Stimulated activated CD8-positive, alpha-beta memory T cell treated with anti-CD3 and anti-CD28 coated beads, Interleukin-7, amount 100 ng/mL, for 48 hours (primary cell): ENCODE data around the gene KAZN.

Experiments
- DNase-seq, 2 donors: peaks; one replicate each; pipeline ENCODE4 v3.0.0-alpha.2; 2020; ENCODE audit warnings: low read depth in 1 of 2; ENCODE audit errors: extremely low read depth in 1 of 2

KAZN gene

DNA sequence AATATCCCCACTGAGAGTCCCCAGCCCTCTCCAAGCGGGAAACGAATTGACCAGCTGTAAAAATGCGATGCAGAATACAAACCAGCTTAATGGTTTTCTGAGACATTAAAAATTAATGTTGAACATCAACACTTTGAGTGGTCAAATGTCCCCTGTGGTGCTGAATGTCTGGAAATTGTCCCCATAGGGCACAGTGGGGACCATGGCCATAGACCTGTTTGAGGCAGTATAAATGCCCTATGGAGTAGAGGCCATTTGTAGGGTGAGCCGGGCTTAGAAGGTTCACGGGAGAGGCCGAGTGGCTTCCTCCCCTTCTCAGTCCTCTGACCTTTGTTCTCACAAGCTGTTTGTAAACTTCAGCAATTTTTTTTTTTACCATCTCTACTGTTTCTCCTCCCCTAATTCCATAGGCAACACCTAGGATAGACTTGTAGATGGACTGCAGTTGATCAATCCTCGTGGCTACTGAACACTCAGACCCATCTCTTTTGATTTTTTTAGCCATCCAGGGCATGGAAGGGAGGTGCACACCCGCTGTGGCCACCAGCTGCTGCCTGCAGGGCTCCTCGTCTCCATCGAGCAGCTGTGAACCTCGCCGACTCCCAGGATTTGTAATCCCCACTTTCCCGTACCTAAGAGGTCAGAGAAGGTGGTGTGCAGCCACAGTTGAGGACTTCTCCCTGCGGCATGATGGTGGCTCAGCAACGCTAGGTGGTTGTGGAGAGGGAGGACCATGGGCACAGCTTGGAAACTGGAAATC is 41.0 kb downstream of the KAZN start:
- DNase-seq, result no peak

- no peak for DNase-seq
Measured at GRCh38 chr1:14642712-14643111, 44.2 kb downstream of the KAZN start.

DNA sequence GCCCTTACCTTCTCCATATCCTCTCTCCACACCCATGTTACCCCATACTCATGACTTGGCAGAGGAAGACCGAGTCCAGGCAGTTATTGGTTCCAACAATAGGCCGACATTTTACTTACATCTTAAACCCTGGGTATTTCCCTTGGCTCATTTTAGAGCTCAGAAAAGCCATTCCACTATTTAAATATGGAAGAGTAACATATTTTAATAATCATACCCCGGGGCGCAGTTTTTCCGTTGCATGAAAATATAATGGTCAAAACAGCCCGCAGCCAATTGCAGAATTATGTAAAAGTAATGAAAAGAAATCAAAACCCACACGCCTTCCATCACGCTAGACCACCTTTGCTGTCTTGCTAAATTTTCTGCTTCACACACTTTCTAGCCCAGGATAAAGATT is 48.5 kb downstream of the KAZN start:
- DNase-seq, result no peak

DNA sequence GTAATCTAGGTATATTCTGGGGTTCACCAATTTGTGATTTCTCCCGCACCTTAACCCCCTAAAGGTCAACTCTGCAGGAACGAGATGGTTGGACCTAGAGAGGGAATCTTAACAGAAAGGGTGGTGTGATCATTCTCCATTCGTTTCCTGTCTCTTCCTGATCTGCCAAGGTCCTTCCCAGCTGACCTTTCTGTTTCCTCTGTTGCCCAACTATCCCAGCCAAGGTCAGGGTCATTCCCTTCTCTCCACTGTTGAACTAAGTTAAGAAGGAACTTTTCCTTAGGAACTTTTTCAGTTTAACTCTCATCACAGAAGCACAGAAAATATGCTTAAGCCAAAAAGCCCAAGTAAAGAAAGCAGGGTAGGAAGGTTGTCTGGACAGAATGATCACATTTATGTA is 49.3 kb downstream of the KAZN start:
- DNase-seq, result no peak

DNA sequence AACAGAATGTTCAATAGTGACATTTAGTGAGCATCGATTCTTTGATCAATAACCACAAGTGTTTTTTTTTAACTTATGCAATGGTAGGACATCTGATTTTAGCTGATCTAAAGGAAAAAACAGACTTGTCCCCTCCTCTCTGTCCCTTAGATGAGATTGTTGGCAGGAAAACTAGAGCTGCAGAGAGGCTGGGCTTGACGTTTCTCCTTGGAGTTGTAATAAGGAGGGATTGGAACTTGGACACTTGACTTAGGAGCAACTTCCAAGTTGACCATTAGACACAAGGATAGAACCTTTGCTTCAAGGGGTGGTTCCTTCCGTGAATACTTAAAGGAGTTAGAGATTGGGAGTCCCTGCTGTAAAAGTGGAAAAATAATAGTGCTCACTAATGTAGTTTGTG is 49.9 kb downstream of the KAZN start:
- no peak for DNase-seq

- no peak for DNase-seq
Measured at GRCh38 chr1:14648896-14649855, 50.7 kb downstream of the KAZN start.

GRCh38 chr1:14649976-14650375 is 51.5 kb downstream of the KAZN start:
- DNase-seq, result no peak

DNA sequence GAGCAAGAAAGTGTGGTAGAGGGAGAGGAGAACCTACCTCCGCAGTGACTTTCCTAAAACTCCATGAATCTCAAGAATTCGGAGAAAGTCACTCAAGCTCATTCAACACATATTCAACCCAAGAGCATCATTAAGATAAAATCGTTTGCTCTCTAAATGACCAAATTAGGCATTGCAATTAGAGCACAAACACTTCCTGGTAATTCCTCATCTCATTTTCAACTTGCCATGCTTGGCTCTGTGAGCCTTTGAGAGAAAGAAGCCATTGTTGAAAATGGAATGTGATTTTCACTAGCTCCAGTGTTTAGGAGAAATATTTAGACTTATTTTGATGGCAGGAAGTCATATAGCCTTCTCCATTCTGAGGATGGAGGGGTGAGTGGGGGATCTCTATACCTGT is 52.5 kb downstream of the KAZN start:
- DNase-seq, result no peak

- no peak for DNase-seq
Measured at GRCh38 chr1:14652840-14653239, 54.4 kb downstream of the KAZN start.

GRCh38 chr1:14653461-14653960 is 55.0 kb downstream of the KAZN start:
- no peak for DNase-seq

DNA sequence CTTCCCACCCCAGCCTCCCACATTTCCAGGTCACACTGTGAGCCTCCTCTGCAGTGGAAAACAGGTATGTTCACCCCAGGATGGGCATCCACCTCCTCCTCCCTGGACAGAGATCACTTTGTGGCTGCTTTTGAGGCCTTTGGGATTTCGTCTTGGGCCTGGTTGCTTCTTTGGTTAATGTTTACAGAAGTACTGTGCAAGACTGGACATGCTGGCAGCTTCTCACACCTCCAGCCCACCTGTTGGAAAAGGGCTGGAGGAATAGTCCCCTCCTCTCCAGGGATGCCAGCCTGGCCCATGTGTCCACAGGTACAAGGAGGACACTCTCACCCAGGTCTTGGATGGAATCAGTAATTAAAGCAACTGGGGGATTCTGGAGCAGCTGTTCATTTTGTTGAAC is 56.1 kb downstream of the KAZN start:
- no peak for DNase-seq

DNA sequence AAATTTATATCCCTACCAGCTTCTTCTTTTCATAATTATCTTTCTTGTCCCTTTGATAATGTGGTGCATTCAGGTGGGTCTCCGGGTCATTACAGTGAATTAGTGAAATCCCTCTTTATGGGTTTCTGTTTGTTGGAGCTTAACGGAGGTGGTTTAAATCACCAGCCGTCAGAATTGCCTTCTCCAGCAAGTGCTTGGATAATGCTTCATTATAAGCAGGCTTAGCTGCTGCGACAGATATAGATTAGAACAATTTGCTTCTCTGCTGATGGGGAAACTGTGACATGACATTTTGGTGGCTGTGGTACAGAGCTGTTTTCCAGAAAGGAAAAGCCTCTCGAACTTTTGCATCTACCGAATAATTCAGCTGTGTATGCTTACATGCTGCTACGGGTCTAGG is 56.9 kb downstream of the KAZN start:
- DNase-seq, result no peak

DNA sequence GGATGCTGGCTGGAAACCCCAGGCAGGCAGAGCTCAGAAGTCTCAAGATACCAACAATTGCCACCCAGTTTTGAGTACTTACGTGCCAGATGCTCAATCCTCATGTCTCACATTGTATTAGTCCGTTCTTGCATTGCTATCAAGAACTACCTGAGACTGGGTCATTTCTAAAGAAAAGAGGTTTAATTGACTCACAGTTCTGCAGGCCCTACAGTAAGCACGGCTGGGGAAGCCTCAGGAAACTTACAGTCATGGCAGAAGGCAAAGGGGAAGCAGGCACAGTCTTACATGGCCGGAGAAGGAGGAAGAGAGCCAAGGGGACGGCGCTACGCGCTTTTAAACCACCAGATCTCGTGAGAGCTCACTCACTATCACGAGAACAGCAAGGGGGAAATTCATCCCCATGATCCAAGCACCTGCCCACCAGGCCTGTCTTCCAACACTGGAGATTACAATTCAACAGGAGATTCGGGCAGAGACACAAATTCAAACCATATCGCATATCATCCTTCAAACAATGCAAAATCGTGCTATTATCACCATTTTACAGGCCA is 58.0 kb downstream of the KAZN start:
- DNase-seq, result no peak

- no peak for DNase-seq
Measured at GRCh38 chr1:14658642-14659041, 60.2 kb downstream of the KAZN start.

DNA sequence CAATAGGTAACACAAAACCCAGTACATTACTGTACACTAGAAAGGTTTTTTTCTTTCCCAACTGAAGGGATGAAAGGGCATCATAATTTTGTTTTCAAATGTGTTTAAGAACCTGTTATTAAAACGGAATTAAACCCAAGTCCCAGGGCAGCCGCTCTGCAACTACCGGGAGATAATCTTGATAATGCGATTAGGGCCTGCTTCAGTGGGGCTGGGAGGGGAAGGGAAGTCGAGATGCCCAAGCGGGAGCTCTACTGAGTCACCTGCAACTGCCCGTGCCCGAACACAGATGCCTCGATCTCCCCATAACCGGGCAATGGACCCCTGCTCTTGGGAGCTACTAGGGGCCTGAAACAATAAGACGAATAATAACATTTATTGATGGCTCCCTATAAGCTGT is 61.4 kb downstream of the KAZN start:
- DNase-seq, result no peak

DNA sequence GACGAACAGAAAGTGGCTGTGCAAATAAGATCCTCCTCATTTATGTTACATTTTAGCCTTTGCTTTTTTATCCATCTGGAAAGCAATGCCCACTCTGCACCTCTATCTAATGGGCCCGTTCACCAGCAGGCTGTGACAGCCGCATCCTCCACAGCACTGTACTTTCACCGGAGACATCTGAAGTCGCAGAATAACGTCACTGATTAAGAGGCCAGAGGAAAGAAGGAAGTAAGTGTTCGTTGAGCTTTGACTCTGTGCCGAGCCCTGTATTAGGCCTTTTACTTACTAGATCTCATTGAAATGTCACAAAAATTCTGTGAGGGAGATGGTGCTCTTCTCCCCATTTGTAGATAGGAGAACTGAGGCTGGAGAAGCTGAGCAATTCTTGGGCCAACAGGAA is 62.3 kb downstream of the KAZN start:
- no peak for DNase-seq

DNA sequence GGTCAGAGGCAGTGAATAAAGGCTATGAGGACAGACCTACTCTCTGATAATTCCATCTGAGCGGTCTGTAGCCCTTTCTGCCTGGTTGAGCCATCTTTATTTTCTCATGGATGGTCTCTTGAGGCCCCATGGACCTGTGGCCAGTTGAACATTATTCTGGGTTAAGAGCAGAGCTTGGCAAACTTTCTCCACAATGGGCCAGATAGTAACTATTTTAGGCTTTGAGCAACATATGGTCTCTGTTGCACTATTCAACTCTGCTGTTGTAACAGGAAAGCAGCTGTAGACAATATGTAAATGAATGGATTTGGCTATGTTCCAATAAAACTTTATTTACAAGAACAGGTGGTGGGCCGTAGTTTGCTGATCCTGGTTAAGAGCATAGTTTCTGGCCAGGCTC is 62.7 kb downstream of the KAZN start:
- no peak for DNase-seq

DNA sequence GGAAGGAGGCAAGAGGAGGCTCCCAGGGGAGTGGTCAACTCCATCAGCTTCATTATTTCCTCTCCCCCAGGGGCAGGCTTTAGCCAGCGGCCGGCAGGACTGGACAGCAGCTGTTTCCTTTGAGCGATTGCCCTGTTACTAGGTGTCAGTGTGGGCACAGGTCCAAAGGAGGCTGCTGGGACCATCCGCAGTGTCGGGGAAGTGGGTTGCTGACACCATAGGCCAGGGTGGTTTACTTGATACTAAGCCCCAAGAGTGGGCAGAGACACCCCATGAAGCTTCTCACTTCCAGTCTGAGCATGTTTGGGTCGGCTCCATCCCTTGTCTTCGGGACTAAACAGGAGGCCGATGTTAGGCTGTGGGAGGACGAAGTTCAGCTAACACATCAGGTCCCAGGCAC is 63.6 kb downstream of the KAZN start:
- no peak for DNase-seq

- no peak for DNase-seq
Measured at GRCh38 chr1:14663773-14664172, 65.3 kb downstream of the KAZN start.

DNA sequence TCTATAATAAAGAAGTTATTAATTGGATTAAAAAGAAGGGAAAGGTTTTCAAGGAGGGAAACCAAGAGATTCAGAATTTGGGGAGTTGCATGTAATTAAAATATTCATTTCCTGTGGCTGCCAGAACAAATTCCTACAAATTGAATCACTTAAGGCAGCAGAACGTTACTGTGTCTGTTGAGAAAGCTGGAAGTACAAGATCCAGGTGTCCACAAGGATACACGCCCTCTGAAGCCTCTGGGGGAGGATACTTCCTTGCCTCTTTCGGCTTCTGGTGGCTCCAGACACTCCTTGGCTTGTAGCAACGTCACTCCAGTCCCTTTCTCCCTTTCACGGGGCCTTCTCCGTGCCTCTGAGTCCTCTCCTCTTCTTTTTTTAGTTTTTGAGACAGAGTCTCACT is 67.9 kb downstream of the KAZN start:
- DNase-seq, result no peak

DNA sequence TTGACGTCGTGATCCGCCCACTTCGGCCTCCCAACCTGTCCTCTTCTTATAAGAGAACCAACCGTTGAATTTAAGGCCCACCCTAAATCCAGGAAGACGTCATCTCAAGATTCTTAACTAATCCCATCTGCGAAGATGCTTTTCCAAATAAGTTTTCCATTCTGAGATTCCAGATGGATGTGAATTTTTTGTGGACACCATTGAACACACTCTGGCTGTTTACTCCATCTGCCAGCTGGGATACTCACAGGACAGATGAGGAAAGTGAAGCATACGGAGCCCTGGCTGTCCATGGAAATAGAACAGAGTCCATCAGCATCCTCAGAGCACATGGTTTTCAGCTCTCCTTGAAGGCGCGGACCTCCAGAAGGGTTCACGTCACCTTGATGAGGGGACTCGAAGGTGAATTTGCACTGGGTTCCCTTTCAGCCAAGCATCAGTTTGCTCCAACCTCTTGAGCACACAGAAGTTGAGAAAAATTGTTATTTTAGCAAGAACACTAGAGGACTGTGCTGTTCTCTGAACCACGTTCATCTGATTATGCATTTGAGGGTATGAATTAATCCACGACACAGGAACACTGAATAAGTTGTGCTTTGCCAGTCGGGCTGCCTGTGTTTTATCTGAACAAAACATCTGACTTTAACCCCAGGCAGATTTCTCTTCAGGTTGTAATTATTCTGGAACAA is 68.6 kb downstream of the KAZN start:
- DNase-seq, result no peak
